ENCODE results near the gene PDPK1.

The PDPK1 gene

GRCh38 chr16:2507052-2507659 is 30.7 kb upstream of the PDPK1 start:
- no peak for TF ChIP-seq OSR1 (CRISPR knock-in tag; IDR thresholded peaks at IDR 0.05)
- no peak for ATAC-seq

- TF ChIP-seq CSRNP3 (CRISPR knock-in tag; IDR thresholded peaks at IDR 0.05) (no peak), CSDC2 (CRISPR knock-in tag; IDR thresholded peaks at IDR 0.05) (no peak), ZNF8 (CRISPR knock-in tag; IDR thresholded peaks at IDR 0.05) (no peak), POU6F1 (CRISPR knock-in tag; IDR thresholded peaks at IDR 0.05; ENCODE audit: borderline replicate concordance, low read depth) (no peak), TSHZ2 (CRISPR knock-in tag; IDR thresholded peaks at IDR 0.05) (no peak), RARB (CRISPR knock-in tag; IDR thresholded peaks at IDR 0.05) (no peak), TCF4 (CRISPR knock-in tag; IDR thresholded peaks at IDR 0.05; ENCODE audit: borderline replicate concordance) (no peak), CREB5 (CRISPR knock-in tag; IDR thresholded peaks at IDR 0.05; ENCODE audit: low read depth) (no peak), GLIS3 (CRISPR knock-in tag; IDR thresholded peaks at IDR 0.05) (no peak), OSR1 (CRISPR knock-in tag; IDR thresholded peaks at IDR 0.05) (no peak), PATZ1 (CRISPR knock-in tag; IDR thresholded peaks at IDR 0.05; ENCODE audit: borderline replicate concordance) (no peak)
- no peak for ATAC-seq
These were observed 30.2 kb upstream of the PDPK1 start for GRCh38 chr16:2507665-2508064.

GRCh38 chr16:2508722-2509400 is 29.0 kb upstream of the PDPK1 start:
- ATAC-seq, result no peak
- TF ChIP-seq BACH2 (CRISPR knock-in tag; IDR thresholded peaks at IDR 0.05; ENCODE audit: borderline replicate concordance) (no peak), ZNF8 (CRISPR knock-in tag; IDR thresholded peaks at IDR 0.05) (no peak), CREB5 (CRISPR knock-in tag; IDR thresholded peaks at IDR 0.05; ENCODE audit: low read depth) (no peak)

GRCh38 chr16:2511128-2511800 is 26.6 kb upstream of the PDPK1 start:
- ATAC-seq, result no peak
- TF ChIP-seq CREB5 (CRISPR knock-in tag; IDR thresholded peaks at IDR 0.05; ENCODE audit: low read depth) (no peak), ZFP30 (CRISPR knock-in tag; IDR thresholded peaks at IDR 0.05) (no peak), RARB (CRISPR knock-in tag; IDR thresholded peaks at IDR 0.05) (no peak), SNAI2 (CRISPR knock-in tag; IDR thresholded peaks at IDR 0.05) (no peak), ZFP3 (CRISPR knock-in tag; IDR thresholded peaks at IDR 0.05) (no peak), ZNF8 (CRISPR knock-in tag; IDR thresholded peaks at IDR 0.05) (no peak)
